DOHH2 (cell line): ENCODE results near the gene NFIB.

Experiments used
- H3F3A ChIP-seq: fragments of 200-600 bp; sonication (generic), shearing (Covaris generic); 2 replicates; pipeline ENCODE4 v1.6.0; 2016; ENCODE audit warnings: antibody characterized with exemption, mild to moderate bottlenecking; ENCODE audit not compliant: control insufficient read depth, insufficient read depth
- H3K27ac ChIP-seq: fragments of 200-600 bp; sonication (generic); 2 replicates; pipeline ENCODE4 v1.5.1; 2014; ENCODE audit warnings: low read depth, mild to moderate bottlenecking, low read length, moderate library complexity
- H3K27me3 ChIP-seq: fragments of 200-600 bp; sonication (generic); 2 replicates; pipeline ENCODE4 v1.6.1; 2014; ENCODE audit warnings: mild to moderate bottlenecking, low read length, mixed read lengths; ENCODE audit not compliant: control insufficient read depth
- H3K36me3 ChIP-seq: fragments of 200-600 bp; sonication (generic); 2 replicates; pipeline ENCODE4 v1.6.1; 2014; ENCODE audit warnings: mild to moderate bottlenecking, low read length, moderate library complexity, mixed read lengths; ENCODE audit not compliant: control insufficient read depth
- H3K4me1 ChIP-seq: fragments of 200-600 bp; sonication (generic); 2 replicates; pipeline ENCODE4 v1.6.1; 2014; ENCODE audit warnings: mild to moderate bottlenecking, low read length, mixed read lengths; ENCODE audit not compliant: control insufficient read depth
- H3K4me2 ChIP-seq: fragments of 200-600 bp; sonication (generic); 2 replicates; pipeline ENCODE4 v1.6.0; 2014; ENCODE audit warnings: mild to moderate bottlenecking, low read length, moderate library complexity
- H3K4me3 ChIP-seq: fragments of 200-600 bp; sonication (generic); 2 replicates; pipeline ENCODE4 v1.5.1; 2014; ENCODE audit warnings: mild to moderate bottlenecking, low read length, mixed read lengths
- H3K79me2 ChIP-seq: fragments of 200-600 bp; sonication (generic); 2 replicates; pipeline ENCODE4 v1.6.1; 2014; ENCODE audit warnings: mild to moderate bottlenecking, low read length, mixed read lengths; ENCODE audit not compliant: control insufficient read depth
- H3K9me2 ChIP-seq: fragments of 200-600 bp; sonication (generic); replicated peaks from 2 replicates; pipeline ENCODE4 v1.6.1; 2014; ENCODE audit warnings: mild to moderate bottlenecking, low read length, mixed read lengths; ENCODE audit not compliant: control insufficient read depth
- H3K9me3 ChIP-seq: fragments of 200-600 bp; sonication (generic); 2 replicates; pipeline ENCODE4 v1.6.1; 2014; ENCODE audit warnings: antibody characterized with exemption, low read length, mixed read lengths; ENCODE audit not compliant: control insufficient read depth, insufficient read depth
- H4K20me1 ChIP-seq: fragments of 200-600 bp; sonication (generic); 2 replicates; pipeline ENCODE4 v1.6.0; 2014; ENCODE audit warnings: low read depth, mild to moderate bottlenecking, antibody characterized with exemption, low read length, moderate library complexity; ENCODE audit not compliant: control insufficient read depth, insufficient read depth
- CTCF ChIP-seq: fragments of 200-600 bp; sonication (generic); IDR thresholded peaks from one replicate; pipeline ENCODE4 v1.5.1; 2014; ENCODE audit warnings: antibody characterized with exemption, mild to moderate bottlenecking, low read depth, low read length; ENCODE audit not compliant: poor library complexity, severe bottlenecking
- EZH2phosphoT487 ChIP-seq: fragments of 200-600 bp; sonication (generic); IDR thresholded peaks from 2 replicates; pipeline ENCODE4 v1.6.1; 2017; ENCODE audit warnings: borderline replicate concordance, mild to moderate bottlenecking, antibody characterized with exemption, low read length, moderate library complexity, mixed read lengths

Gene NFIB

DNA sequence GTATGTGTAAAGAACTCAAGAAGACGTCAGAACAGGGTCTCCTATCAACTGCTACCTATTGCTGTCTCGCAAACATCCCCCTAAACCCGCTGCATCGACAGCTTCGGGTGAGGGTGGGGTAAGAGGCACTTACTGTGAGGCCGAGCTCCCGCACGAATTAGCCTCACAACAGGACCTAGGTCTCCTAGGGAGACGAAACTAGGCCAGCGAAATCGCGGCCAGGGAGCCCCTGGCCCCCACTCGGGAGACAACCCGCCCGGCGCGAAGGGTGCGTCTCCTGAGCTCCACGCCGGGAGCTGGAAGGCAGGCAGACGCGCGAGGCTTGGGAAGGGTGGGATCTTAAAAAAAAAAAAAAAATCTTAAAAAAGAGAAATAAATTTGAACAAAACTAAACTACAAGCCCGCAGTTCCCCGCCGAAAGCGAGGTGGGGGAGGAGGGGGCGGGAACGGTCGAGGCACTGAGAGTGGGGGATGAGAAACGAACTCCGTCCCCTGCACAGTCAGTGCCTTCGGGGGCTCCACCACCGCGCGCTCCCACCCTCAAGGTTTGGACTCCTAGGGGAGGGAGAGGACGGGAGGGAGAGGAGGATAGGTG lies 33.0 kb upstream of the NFIB start:
- Histone ChIP-seq H4K20me1 (no peaks in the 10 kb centered on the region), H3K27me3 (peaks cover 24% of the 10 kb centered on the region), H3K79me2 (no peaks in the 10 kb centered on the region), H3K4me2 (no peak overlapping the region), H3K9me3 (no peaks in the 10 kb centered on the region), H3F3A (no peaks in the 10 kb centered on the region), H3K9me2 (no peaks in the 10 kb centered on the region), H3K36me3 (no peaks in the 10 kb centered on the region), H3K4me1 (no peaks in the 10 kb centered on the region), H3K4me3 (no peak overlapping the region), H3K27ac (no peak overlapping the region)
- TF ChIP-seq EZH2phosphoT487 = no peak
- TF ChIP-seq CTCF = no peak

- Histone ChIP-seq H3K4me2 (no peak overlapping the region), H3K36me3 (no peaks in the 10 kb centered on the region), H3K27me3 (peaks cover 30% of the 10 kb centered on the region), H3F3A (no peaks in the 10 kb centered on the region), H3K4me3 (no peak overlapping the region), H3K79me2 (no peaks in the 10 kb centered on the region), H3K9me3 (no peaks in the 10 kb centered on the region), H3K27ac (no peak overlapping the region), H3K9me2 (no peaks in the 10 kb centered on the region), H3K4me1 (no peaks in the 10 kb centered on the region), H4K20me1 (no peaks in the 10 kb centered on the region)
- TF ChIP-seq CTCF (no peak), EZH2phosphoT487 (no peak)
Measured at GRCh38 chr9:14346231-14346791, 32.4 kb upstream of the NFIB start.

DNA sequence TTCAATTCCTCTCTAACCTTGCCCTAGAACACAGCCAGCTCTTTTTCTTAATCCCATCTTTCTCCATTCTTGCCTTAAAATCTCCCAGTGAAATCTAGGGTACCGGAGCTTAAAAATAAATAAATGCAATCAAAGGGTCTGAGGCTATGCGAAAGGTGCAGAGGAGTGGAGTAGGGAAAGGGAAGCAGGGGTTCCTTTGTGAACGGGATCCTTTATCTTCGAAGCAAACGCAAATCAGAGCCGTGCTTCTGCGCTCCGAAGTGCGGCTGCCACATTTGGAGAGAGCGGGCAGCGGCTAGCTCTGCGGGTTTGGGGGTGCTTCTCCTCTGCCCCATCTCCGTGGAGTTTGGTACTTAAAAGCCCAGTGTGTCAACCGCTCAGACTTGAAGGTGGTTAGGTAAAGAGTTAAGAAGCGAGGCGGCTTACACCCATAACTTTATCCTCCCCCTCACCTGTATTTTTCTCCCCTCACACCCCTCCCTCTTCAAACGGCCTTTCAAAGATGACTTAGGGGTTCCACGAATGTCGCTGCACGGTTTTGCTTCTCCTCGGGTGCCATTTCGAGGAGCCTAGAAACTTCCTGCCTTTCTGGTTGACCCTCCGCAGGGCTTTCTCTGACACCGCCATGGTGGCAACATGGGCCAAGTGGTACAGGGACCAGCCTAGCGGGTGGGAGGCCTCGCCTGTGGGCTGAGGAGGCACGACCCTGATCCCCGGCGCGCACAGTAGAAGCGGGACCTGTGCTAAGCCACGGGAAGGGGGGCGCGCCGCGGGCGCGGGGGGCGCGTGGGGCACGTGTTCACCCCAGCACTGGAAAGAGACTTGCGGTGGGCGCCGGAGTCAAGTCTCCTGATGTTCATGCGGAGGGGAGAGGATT lies 31.7 kb upstream of the NFIB start:
- Histone ChIP-seq H3K4me1 (no peaks in the 10 kb centered on the region), H3K27ac (no peak overlapping the region), H3K4me2 (no peak overlapping the region), H3K79me2 (no peaks in the 10 kb centered on the region), H4K20me1 (no peaks in the 10 kb centered on the region), H3K27me3 (peaks cover 35% of the 10 kb centered on the region), H3K36me3 (no peaks in the 10 kb centered on the region), H3K4me3 (no peak overlapping the region), H3F3A (no peaks in the 10 kb centered on the region), H3K9me2 (no peaks in the 10 kb centered on the region), H3K9me3 (no peaks in the 10 kb centered on the region)
- TF ChIP-seq CTCF (no peak), EZH2phosphoT487 (no peak)
